ENCODE results near the gene ACTN1.

DNA sequence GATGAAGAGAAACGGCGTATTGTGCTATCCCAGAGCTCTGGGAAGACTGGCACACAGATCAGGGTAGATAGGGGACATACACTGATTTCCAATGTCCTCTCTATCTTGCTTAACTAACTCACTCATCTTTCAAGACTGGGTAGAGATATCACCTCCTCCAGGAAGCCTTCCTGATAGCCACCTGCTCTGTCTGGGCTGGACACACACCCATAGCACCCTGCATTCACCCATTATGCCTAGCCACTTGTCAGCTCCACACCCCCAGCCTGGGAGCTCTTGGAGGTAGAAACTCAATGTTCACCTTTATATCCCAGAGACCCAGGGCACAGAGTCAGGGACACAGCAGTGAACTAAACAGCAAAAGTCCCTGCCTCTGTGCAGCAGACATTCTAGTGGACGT is 52.0 kb downstream of the ACTN1 start:
- no peak for TF ChIP-seq POLR2A (IDR thresholded peaks at IDR 0.05; ENCODE audit: low read depth)
- TF ChIP-seq EP300 (IDR thresholded peaks at IDR 0.05): no peak
- TF ChIP-seq POLR2AphosphoS5 (IDR thresholded peaks at IDR 0.05): no peak

Measured in esophagus muscularis mucosa (tissue), 3 donors.